OCI-LY1 (cell line): ENCODE results near the gene SSNA1.

Experiments used
- H2AFZ ChIP-seq: fragments of 200-600 bp; sonication (generic), shearing (Covaris generic); 2 replicates; pipeline ENCODE4 v1.6.0; 2014; ENCODE audit warnings: antibody characterized with exemption, mild to moderate bottlenecking, low read length
- H3F3A ChIP-seq: fragments of 200-600 bp; sonication (generic), shearing (Covaris generic); 2 replicates; pipeline ENCODE4 v1.6.0; 2014; ENCODE audit warnings: mild to moderate bottlenecking, antibody characterized with exemption, low read length, moderate library complexity; ENCODE audit not compliant: insufficient read depth
- H3K27ac ChIP-seq: fragments of 200-600 bp; sonication (generic); 2 replicates; pipeline ENCODE4 v1.5.1; 2014; ENCODE audit warnings: low read length, mixed run types, mild to moderate bottlenecking, low read depth; ENCODE audit not compliant: poor library complexity, severe bottlenecking
- H3K27me3 ChIP-seq: fragments of 200-600 bp; sonication (generic); 2 replicates; pipeline ENCODE4 v1.6.0; 2014; ENCODE audit warnings: antibody characterized with exemption, mild to moderate bottlenecking, low read length, moderate library complexity; ENCODE audit not compliant: insufficient read depth
- H3K36me3 ChIP-seq: fragments of 200-600 bp; sonication (generic); 2 replicates; pipeline ENCODE4 v1.6.1; 2014; ENCODE audit warnings: mild to moderate bottlenecking, antibody characterized with exemption, low read length, moderate library complexity, mixed read lengths; ENCODE audit not compliant: insufficient read depth
- H3K4me1 ChIP-seq: fragments of 200-600 bp; sonication (generic); 2 replicates; pipeline ENCODE4 v1.5.1; 2014; ENCODE audit warnings: mild to moderate bottlenecking, low read length, moderate library complexity; ENCODE audit not compliant: insufficient read depth, severe bottlenecking
- H3K4me2 ChIP-seq: fragments of 200-600 bp; sonication (generic), shearing (Covaris generic); 2 replicates; pipeline ENCODE4 v1.6.1; 2014; ENCODE audit warnings: low read length
- H3K4me3 ChIP-seq: fragments of 200-600 bp; sonication (generic); 2 replicates; pipeline ENCODE4 v1.5.1; 2014; ENCODE audit warnings: low read length, low read depth, mild to moderate bottlenecking, mixed read lengths; ENCODE audit not compliant: poor library complexity, severe bottlenecking
- H3K79me2 ChIP-seq: fragments of 200-600 bp; shearing (Covaris generic); 2 replicates; pipeline ENCODE4 v1.6.1; 2016; ENCODE audit warnings: mixed run types, low read length, mixed read lengths; ENCODE audit not compliant: insufficient read depth
- H3K9ac ChIP-seq: fragments of 200-600 bp; sonication (generic), shearing (Covaris generic); 2 replicates; pipeline ENCODE4 v1.6.1; 2014; ENCODE audit warnings: mild to moderate bottlenecking, low read length, mixed read lengths
- H3K9me2 ChIP-seq: fragments of 200-600 bp; sonication (generic), shearing (Covaris generic); 2 replicates; pipeline ENCODE4 v1.6.1; 2014; ENCODE audit warnings: low read depth, mild to moderate bottlenecking, low read length, mixed read lengths
- H3K9me3 ChIP-seq: fragments of 200-600 bp; shearing (Covaris generic); 2 replicates; pipeline ENCODE4 v1.6.1; 2014; ENCODE audit warnings: low read length, mixed read lengths
- H4K20me1 ChIP-seq: fragments of 200-600 bp; sonication (generic), shearing (Covaris generic); 2 replicates; pipeline ENCODE4 v1.6.0; 2016; ENCODE audit warnings: mild to moderate bottlenecking, low read length; ENCODE audit not compliant: insufficient read depth
- CTCF ChIP-seq: fragments of 200-600 bp; sonication (generic), shearing (Covaris generic); IDR thresholded peaks from 2 replicates; pipeline ENCODE4 v1.5.1; 2017; ENCODE audit warnings: mild to moderate bottlenecking, antibody characterized with exemption, low read length, moderate library complexity, mixed read lengths
- EZH2 ChIP-seq: fragments of 200-600 bp; sonication (generic), shearing (Covaris generic); IDR thresholded peaks from 2 replicates; pipeline ENCODE4 v1.8.0; 2017; ENCODE audit warnings: borderline replicate concordance, mixed run types, mild to moderate bottlenecking, antibody characterized with exemption, low read length, moderate library complexity, mixed read lengths

SSNA1 gene

GRCh38 chr9:137164370-137165249 lies 23.9 kb upstream of the SSNA1 start:
- TF ChIP-seq EZH2 (no peak), CTCF (no peak)
- H3K79me2 ChIP-seq = no peaks in the 10 kb centered on the region
- peaks cover 3% of the 10 kb centered on the region for H3K4me1 ChIP-seq
- H3K9me2 ChIP-seq = no peaks in the 10 kb centered on the region
- no peaks in the 10 kb centered on the region for H3F3A ChIP-seq
- H3K36me3 ChIP-seq = no peaks in the 10 kb centered on the region
- no peak overlapping the region for H3K9ac ChIP-seq
- H3K4me3 ChIP-seq = no peak overlapping the region
- peaks cover 21% of the 10 kb centered on the region for H3K27me3 ChIP-seq
- H3K4me2 ChIP-seq = no peak overlapping the region
- no peak overlapping the region for H2AFZ ChIP-seq
- no peak overlapping the region for H3K27ac ChIP-seq
- no peaks in the 10 kb centered on the region for H3K9me3 ChIP-seq
- no peaks in the 10 kb centered on the region for H4K20me1 ChIP-seq

- no peaks in the 10 kb centered on the region for H3K36me3 ChIP-seq
- H3K4me3 ChIP-seq = no peak overlapping the region
- peaks cover 9% of the 10 kb centered on the region for H3K4me1 ChIP-seq
- no peaks in the 10 kb centered on the region for H3K9me3 ChIP-seq
- no peaks in the 10 kb centered on the region for H3K9me2 ChIP-seq
- TF ChIP-seq EZH2 = no peak
- no peak for TF ChIP-seq CTCF
- no peaks in the 10 kb centered on the region for H4K20me1 ChIP-seq
- H3K9ac ChIP-seq = no peak overlapping the region
- H3K4me2 ChIP-seq = no peak overlapping the region
- no peaks in the 10 kb centered on the region for H3K79me2 ChIP-seq
- no peak overlapping the region for H3K27ac ChIP-seq
- H3F3A ChIP-seq = no peaks in the 10 kb centered on the region
- no peak overlapping the region for H2AFZ ChIP-seq
- peaks cover 18% of the 10 kb centered on the region for H3K27me3 ChIP-seq
Observed at GRCh38 chr9:137165250-137165836, 23.1 kb upstream of the SSNA1 start.

- Histone ChIP-seq H3K9me2 (no peaks in the 10 kb centered on the region), H2AFZ (no peak overlapping the region), H3K4me3 (no peak overlapping the region), H3K36me3 (no peaks in the 10 kb centered on the region), H3K4me1 (peaks cover 10% of the 10 kb centered on the region), H3K27ac (no peak overlapping the region), H3K79me2 (no peaks in the 10 kb centered on the region), H3K27me3 (peaks cover 14% of the 10 kb centered on the region), H3K9me3 (no peaks in the 10 kb centered on the region), H3F3A (no peaks in the 10 kb centered on the region), H3K9ac (no peak overlapping the region), H4K20me1 (no peaks in the 10 kb centered on the region), H3K4me2 (no peak overlapping the region)
- TF ChIP-seq CTCF = no peak
- no peak for TF ChIP-seq EZH2
Observed at GRCh38 chr9:137166380-137167229, 21.9 kb upstream of the SSNA1 start.
